Epidermal melanocyte (primary cell): ENCODE data around the gene FRMD4B.

Experiments used
- DNase-seq: peaks from one replicate; pipeline ENCODE4 v3.0.0; 2011; ENCODE audit warnings: low spot score; ENCODE audit not compliant: insufficient read length

Gene FRMD4B

GRCh38 chr3:69204315-69204957 is 181.5 kb downstream of the FRMD4B start:
- DNase-seq, result no peak

GRCh38 chr3:69203631-69204314 is 182.1 kb downstream of the FRMD4B start:
- no peak for DNase-seq

- DNase-seq, result no peak
These were observed 184.2 kb downstream of the FRMD4B start for GRCh38 chr3:69201658-69202057.

- DNase-seq, result no peak
These were observed 185.4 kb downstream of the FRMD4B start for GRCh38 chr3:69200384-69201068.

GRCh38 chr3:69199942-69200341 is 185.9 kb downstream of the FRMD4B start:
- DNase-seq, result no peak

GRCh38 chr3:69197922-69198530 is 187.9 kb downstream of the FRMD4B start:
- DNase-seq, result no peak

- DNase-seq, result no peak
These were observed 188.4 kb downstream of the FRMD4B start for GRCh38 chr3:69197455-69197854.

- DNase-seq, result no peak
These were observed 189.0 kb downstream of the FRMD4B start for GRCh38 chr3:69196876-69197275.

- no peak for DNase-seq
These were observed 191.3 kb downstream of the FRMD4B start for GRCh38 chr3:69194431-69195165.

- no peak for DNase-seq
These were observed 192.1 kb downstream of the FRMD4B start for GRCh38 chr3:69193749-69194148.

- no peak for DNase-seq
These were observed 194.4 kb downstream of the FRMD4B start for GRCh38 chr3:69191516-69191915.

- no peak for DNase-seq
These were observed 196.4 kb downstream of the FRMD4B start for GRCh38 chr3:69189487-69189886.

- DNase-seq, result no peak
These were observed 199.3 kb downstream of the FRMD4B start for GRCh38 chr3:69186575-69187093.

- DNase-seq, result no peak
These were observed 203.1 kb downstream of the FRMD4B start for GRCh38 chr3:69182588-69183316.

GRCh38 chr3:69181592-69182211 is 204.2 kb downstream of the FRMD4B start:
- DNase-seq, result peak; percentile 20

GRCh38 chr3:69180869-69181591 is 204.9 kb downstream of the FRMD4B start:
- no peak for DNase-seq

- no peak for DNase-seq
These were observed 206.0 kb downstream of the FRMD4B start for GRCh38 chr3:69179740-69180372.

- no peak for DNase-seq
These were observed 206.8 kb downstream of the FRMD4B start for GRCh38 chr3:69178838-69179739.
